Epidermal melanocyte (primary cell): ENCODE data around the gene GBF1.
"Not testable (repeated sequence)": the region's sequence is repeated elsewhere in the genome, so short reads cannot be mapped to it uniquely, and the experiment has no call there.

Source experiments
- DNase-seq: peaks from one replicate; pipeline ENCODE4 v3.0.0; 2011; ENCODE audit warnings: low spot score; ENCODE audit not compliant: insufficient read length

GBF1 gene

GRCh38 chr10:102301332-102301731, 56.0 kb downstream of the GBF1 start:
- not testable (repeated sequence) for DNase-seq

GRCh38 chr10:102302611-102303010, 57.3 kb downstream of the GBF1 start:
- DNase-seq = no peak

- DNase-seq = no peak
Measured at GRCh38 chr10:102306006-102306405, 60.7 kb downstream of the GBF1 start.

DNA sequence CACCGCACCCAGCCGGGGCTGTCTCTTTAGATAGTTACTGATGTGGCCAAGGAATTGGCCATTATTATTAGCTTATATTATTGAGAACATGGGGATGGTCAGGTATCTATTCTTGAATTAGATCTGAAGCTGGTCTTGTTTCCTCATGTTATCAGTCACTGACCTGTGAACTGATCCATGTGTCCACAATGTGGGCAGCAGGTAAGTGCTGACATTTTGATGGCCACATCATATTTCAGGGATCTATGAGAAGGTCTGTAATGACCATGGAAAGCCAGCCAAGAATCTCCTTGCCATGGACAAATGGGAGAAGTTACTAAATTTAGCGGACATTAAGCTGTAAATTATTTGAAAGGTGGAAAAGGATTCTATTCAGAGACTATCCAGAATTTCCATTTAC, 61.4 kb downstream of the GBF1 start:
- no peak for DNase-seq

GRCh38 chr10:102308318-102308717, 63.0 kb downstream of the GBF1 start:
- DNase-seq = not testable (repeated sequence)

GRCh38 chr10:102309236-102309635, 63.9 kb downstream of the GBF1 start:
- DNase-seq = no peak

- DNase-seq = no peak
Measured at GRCh38 chr10:102309916-102310315, 64.6 kb downstream of the GBF1 start.

DNA sequence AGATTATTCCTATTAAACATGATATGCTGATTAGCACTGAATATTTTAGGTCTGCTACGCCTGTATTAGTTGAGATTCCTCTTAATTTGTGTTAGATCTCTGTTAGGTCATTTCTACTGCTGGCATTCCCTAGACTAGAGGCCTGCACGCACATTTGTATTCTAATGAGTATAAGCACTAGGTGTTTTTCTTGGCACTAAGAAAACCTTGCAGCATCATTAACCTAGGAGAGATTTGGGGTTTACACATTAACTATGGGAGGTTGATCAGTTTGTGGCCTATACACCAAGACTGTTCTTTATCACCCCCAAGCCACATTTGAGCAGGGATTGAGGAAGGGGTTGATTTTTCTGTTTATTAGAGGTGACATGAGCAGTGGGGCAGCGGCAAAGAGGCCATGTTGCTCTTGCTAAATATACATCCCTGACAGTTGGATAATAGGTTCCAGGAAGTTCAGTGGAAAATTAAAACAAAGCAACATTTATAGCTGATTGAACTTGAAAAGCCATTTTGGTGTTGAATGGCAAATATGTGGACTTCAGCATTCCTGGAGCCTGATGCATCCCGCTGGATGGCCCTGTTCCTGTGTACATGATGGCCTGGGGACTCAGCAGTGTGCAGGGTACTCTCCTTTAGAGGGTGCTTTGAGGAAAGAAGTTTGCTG, 65.2 kb downstream of the GBF1 start:
- DNase-seq = peak; percentile 71

DNA sequence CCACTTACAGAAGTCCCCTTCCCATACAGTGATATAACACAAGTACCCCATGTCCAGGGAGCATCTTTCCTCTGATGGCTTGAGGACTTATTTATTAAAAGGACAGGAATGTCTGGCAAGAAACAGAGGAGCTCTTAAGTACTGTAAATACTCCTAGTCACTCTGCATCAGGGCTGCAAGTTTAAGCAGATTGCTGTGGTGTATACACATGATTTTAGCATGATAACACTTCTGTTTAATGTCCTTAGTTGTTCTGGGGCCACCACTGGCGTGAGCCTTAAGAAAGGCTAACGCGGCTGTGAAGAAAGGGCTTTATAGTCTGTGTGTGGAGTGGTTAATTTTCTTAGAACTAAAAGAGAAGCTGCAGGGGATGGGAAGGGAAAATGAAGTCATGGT, 65.7 kb downstream of the GBF1 start:
- DNase-seq = no peak

DNA sequence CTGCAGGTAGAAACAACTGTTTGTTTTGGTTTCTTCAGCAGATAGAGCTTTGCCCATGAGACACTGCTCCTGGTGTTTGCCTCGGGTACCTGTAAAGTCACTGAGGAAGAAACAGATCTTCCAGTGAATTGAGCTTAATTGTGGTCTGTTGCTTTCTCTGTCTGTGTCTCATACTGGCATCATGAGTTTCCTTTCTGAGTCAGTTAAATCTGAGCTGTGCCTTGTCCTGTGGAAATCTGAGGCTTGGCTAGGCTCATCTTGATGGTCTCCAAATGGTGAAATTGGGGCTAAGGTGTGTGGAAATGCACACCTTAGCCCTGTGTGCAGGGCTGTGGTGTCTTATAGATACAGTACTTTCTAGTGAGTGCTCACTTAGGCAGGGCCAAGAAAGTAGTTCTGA, 67.4 kb downstream of the GBF1 start:
- DNase-seq = no peak

GRCh38 chr10:102313221-102313896, 68.0 kb downstream of the GBF1 start:
- no peak for DNase-seq

DNA sequence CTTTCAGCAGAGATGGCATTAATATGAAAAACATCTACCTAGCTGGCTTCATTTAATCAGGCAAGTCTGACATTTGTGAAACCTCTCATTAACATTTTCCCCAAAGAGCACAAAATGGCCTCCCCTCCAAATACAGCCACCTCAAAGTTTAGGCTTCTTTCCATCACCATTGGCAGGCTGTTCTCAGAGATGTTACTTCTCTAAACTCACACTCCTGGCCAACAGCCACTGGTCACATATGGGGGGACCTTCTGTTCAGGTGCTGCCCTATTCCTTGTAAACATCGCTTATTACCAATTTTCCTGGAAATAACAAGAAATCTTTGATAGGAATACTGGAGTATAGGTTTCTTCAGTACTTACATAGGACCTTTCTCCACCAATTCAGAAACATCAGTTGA, 69.5 kb downstream of the GBF1 start:
- DNase-seq = no peak

DNA sequence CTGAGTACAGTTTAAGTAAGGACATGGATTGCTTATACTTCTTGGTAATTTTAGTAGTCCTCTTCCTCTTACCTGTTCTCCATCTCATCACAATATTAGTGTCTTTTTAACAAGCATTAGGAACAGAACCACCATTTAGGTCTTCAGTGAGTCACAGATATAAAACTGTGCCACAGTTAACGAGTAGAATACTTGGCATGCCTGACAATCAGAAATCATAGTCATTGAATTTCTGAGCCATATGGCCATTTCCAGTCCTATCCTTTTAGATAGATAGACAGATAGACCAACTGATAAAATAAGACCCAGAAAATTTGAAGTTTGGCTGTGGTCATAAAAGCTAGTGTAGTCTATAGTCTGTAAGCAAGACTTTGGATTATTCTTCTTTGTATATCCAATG, 71.1 kb downstream of the GBF1 start:
- no peak for DNase-seq

DNA sequence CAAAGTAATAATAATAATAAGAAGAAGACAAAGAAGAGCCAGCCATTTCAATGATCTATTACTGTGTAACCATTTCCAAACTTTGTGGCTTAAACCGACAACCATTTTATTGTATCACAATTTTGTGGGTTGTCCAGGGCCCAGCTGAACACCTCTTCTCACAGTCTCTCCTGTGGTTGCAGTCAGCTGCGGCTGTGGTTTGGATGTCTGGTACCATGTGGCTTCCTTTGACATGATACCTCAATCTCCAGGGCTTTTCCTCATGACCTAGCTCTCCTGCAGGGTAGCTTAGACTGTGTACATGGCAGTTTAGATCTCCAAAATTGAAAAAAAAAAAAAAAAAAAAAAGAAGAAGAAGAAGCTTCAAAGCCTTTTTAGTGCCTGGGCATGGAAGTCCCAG, 77.6 kb downstream of the GBF1 start:
- no peak for DNase-seq

GRCh38 chr10:102324061-102324460, 78.7 kb downstream of the GBF1 start:
- DNase-seq = no peak

- DNase-seq = no peak
Measured at GRCh38 chr10:102326031-102326430, 80.7 kb downstream of the GBF1 start.

DNA sequence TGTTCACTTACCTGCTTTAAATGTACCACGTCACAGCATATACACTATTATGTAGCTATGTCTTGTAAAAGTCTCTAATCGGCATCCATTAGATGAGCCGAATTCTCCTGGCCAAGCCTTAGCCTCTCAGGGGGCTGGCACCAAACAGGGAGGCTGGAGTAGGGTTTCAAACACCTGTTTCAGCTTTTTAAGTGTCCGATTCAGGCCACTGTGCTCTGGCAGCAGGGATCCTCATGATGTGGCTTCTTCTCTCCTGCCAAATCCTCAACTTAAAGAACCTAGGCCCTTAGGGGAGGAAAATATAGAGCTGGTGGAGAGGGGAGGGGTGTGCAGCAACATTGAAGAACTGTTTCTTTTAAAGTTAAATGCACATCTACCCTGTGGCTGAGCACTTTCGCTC, 81.7 kb downstream of the GBF1 start:
- DNase-seq = no peak

- DNase-seq = no peak
Measured at GRCh38 chr10:102327641-102328040, 82.3 kb downstream of the GBF1 start.

DNA sequence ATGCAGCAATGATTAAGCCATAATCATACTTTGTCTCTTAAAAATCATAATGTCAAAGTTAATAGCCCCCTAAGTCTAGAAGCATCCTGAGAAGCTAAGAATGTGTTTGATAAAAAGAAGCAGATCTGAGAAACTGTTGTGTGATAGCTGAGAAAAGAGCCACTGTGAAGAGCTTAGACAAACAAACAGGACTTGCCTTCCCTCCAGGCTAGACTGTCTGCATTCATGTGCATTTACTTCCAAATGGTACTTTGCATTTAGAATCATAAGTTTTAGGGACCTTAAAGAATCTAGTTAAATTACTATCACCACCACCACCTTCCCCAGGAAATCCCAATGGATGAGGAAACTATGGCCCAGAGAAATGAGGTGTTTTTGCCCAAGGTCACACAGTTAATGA, 87.4 kb downstream of the GBF1 start:
- DNase-seq = no peak

- no peak for DNase-seq
Measured at GRCh38 chr10:102334101-102334500, 88.8 kb downstream of the GBF1 start.

- DNase-seq = no peak
Measured at GRCh38 chr10:102335184-102335583, 89.9 kb downstream of the GBF1 start.

- DNase-seq = no peak
Measured at GRCh38 chr10:102341038-102341688, 95.8 kb downstream of the GBF1 start.

DNA sequence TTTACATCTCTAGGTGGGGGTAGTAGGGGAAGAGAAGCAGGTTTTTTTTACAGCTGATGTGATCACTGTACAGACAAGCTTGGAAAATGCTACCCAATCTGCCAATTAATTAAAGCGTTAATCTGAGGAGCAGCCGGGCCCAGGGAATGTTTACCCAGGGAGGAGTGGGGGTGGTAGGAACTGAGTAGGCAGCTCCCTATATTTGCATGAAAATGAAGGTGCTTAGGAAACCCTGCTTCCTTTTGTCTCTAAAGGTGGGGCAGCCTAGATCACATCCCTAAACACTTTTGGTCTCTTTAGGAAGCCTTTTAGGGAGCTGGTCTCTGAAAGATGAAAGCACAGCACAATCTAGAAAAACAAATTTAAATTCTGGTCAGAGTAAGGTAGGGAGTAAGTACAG, 97.1 kb downstream of the GBF1 start:
- no peak for DNase-seq
